NOMO-1 treated with dmso at 0.1 percent for 144 hours (cell line): ENCODE measurements around the gene ADI1.
"Not testable (repeated sequence)": the region's sequence is repeated elsewhere in the genome, so short reads cannot be mapped to it uniquely, and the experiment has no call there.

Experiments
- DNase-seq: peaks from one replicate; lab custom pipeline; 2025; ENCODE audit not compliant: unreplicated experiment; lab: John Stamatoyannopoulos, UW

Gene ADI1

GRCh38 chr2:3529316-3530025 is 10.1 kb upstream of the ADI1 start:
- DNase-seq, result no peak

GRCh38 chr2:3527886-3528785 is 8.8 kb upstream of the ADI1 start:
- no peak for DNase-seq

- DNase-seq, result no peak
Measured at GRCh38 chr2:3526871-3527270, 7.5 kb upstream of the ADI1 start.

- no peak for DNase-seq
Measured at GRCh38 chr2:3523551-3524041, 4.3 kb upstream of the ADI1 start.

GRCh38 chr2:3522961-3523421 is 3.7 kb upstream of the ADI1 start:
- DNase-seq, result no peak

- no peak for DNase-seq
Measured at GRCh38 chr2:3520591-3520990, 1.3 kb upstream of the ADI1 start.

GRCh38 chr2:3518496-3519254 is 656 bp downstream of the ADI1 start:
- DNase-seq, result peak; percentile 87

- DNase-seq, result no peak
Measured at GRCh38 chr2:3517948-3518495, 1.3 kb downstream of the ADI1 start.

- no peak for DNase-seq
Measured at GRCh38 chr2:3516831-3517230, 2.5 kb downstream of the ADI1 start.

GRCh38 chr2:3515438-3515837 is 3.9 kb downstream of the ADI1 start:
- not testable (repeated sequence) for DNase-seq

GRCh38 chr2:3513026-3513810 is 6.1 kb downstream of the ADI1 start:
- DNase-seq, result no peak

GRCh38 chr2:3512086-3512485 is 7.2 kb downstream of the ADI1 start:
- no peak for DNase-seq

- DNase-seq, result no peak
Measured at GRCh38 chr2:3505771-3506170, 13.6 kb downstream of the ADI1 start.

GRCh38 chr2:3504741-3505140 is 14.6 kb downstream of the ADI1 start:
- no peak for DNase-seq

- no peak for DNase-seq
Measured at GRCh38 chr2:3503483-3503882, 15.8 kb downstream of the ADI1 start.

GRCh38 chr2:3503046-3503445 is 16.3 kb downstream of the ADI1 start:
- DNase-seq, result no peak

GRCh38 chr2:3500326-3500899 is 18.9 kb downstream of the ADI1 start:
- no peak for DNase-seq

GRCh38 chr2:3498783-3499394 is 20.4 kb downstream of the ADI1 start:
- no peak for DNase-seq

GRCh38 chr2:3496708-3497080 is 22.6 kb downstream of the ADI1 start:
- DNase-seq, result not testable (repeated sequence)
